GM23338 (cell line): Measurements from ENCODE around the gene OR5C1.

ENCODE experiments used
- CREB1 ChIP-seq: fragments of 250-450 bp; sonication (Bioruptor Pico); IDR thresholded peaks from 2 replicates; pipeline ENCODE4 v1.5.0; 2020; ENCODE audit warnings: low read depth, mild to moderate bottlenecking, moderate library complexity
- CTCF ChIP-seq, 2 experiments: fragments of 200-600 bp in 1 of 2; sonication (generic) in 1 of 2; conservative IDR thresholded peaks; 2 replicates each; pipeline versions ENCODE4 v1.5.1 to v1.6.1; 2016 to 2017; ENCODE audit warnings: antibody characterized with exemption in 2 of 2, low read depth in 2 of 2, mild to moderate bottlenecking in 2 of 2, moderate library complexity in 1 of 2
- ETS1 ChIP-seq: IDR thresholded peaks from 2 replicates; pipeline ENCODE4 v1.6.1; 2016; ENCODE audit warnings: antibody characterized with exemption
- EZH2 ChIP-seq: fragments of 200-600 bp; sonication (generic); IDR thresholded peaks from one replicate; pipeline ENCODE4 v1.8.0; 2017; ENCODE audit warnings: antibody characterized with exemption, mild to moderate bottlenecking, low read depth; ENCODE audit not compliant: unreplicated experiment
- EZH2phosphoT487 ChIP-seq: fragments of 200-600 bp; sonication (generic); IDR thresholded peaks from one replicate; pipeline ENCODE4 v1.8.1; 2018; ENCODE audit warnings: antibody characterized with exemption; ENCODE audit not compliant: unreplicated experiment
- JUNB ChIP-seq: IDR thresholded peaks from one replicate; pipeline ENCODE4 v1.6.1; 2016; ENCODE audit warnings: antibody characterized with exemption; ENCODE audit not compliant: unreplicated experiment
- NANOG ChIP-seq: IDR thresholded peaks from 2 replicates; pipeline ENCODE4 v1.6.1; 2016; ENCODE audit warnings: antibody characterized with exemption, borderline replicate concordance
- POLR2AphosphoS5 ChIP-seq: IDR thresholded peaks from 2 replicates; pipeline ENCODE4 v1.6.1; 2016; ENCODE audit warnings: antibody characterized with exemption, low read depth
- REST ChIP-seq: IDR thresholded peaks from one replicate; pipeline ENCODE4 v1.6.1; 2018; ENCODE audit warnings: antibody characterized with exemption; ENCODE audit not compliant: unreplicated experiment
- STAT1 ChIP-seq: IDR thresholded peaks from one replicate; pipeline ENCODE4 v1.6.1; 2016; ENCODE audit warnings: antibody characterized with exemption; ENCODE audit not compliant: unreplicated experiment
- ZNF114 ChIP-seq: fragments of 250-450 bp; sonication (Bioruptor Pico); IDR thresholded peaks from 2 replicates; pipeline ENCODE4 v1.5.0; 2020; ENCODE audit warnings: mild to moderate bottlenecking, moderate library complexity
- ZNF331 ChIP-seq: fragments of 250-450 bp; sonication (Bioruptor Pico); IDR thresholded peaks from 2 replicates; pipeline ENCODE4 v1.5.0; 2020; ENCODE audit warnings: low read depth, mild to moderate bottlenecking, moderate library complexity

- TF ChIP-seq CTCF (conservative IDR thresholded peaks at IDR 0.05; ENCODE audit: low read depth in 2 of 2) (no peak), JUNB (no peak), ETS1 (no peak), POLR2AphosphoS5 (no peak), EZH2phosphoT487 (no peak), REST (no peak), STAT1 (no peak), EZH2 (no peak), CREB1 (CRISPR knock-in tag) (no peak), NANOG (no peak), ZNF114 (CRISPR knock-in tag) (no peak), ZNF331 (CRISPR knock-in tag) (no peak)
Measured at GRCh38 chr9:122754825-122755224, 33.9 kb upstream of the OR5C1 start.
